ENCODE measurements around the gene RMRP.

Gene RMRP

GRCh38 chr9:35659340-35659739 is 1.5 kb upstream of the RMRP start:
- no peak for TF ChIP-seq REST (IDR thresholded peaks at IDR 0.05; ENCODE audit: insufficient replicate concordance, low read depth)
- TF ChIP-seq SPI1 (IDR thresholded peaks at IDR 0.05; ENCODE audit: borderline replicate concordance, low read depth), result no peak
- no peak for TF ChIP-seq POLR2AphosphoS5 (IDR thresholded peaks at IDR 0.05; ENCODE audit: low read depth)
- TF ChIP-seq CTCF (IDR thresholded peaks at IDR 0.05; ENCODE audit: insufficient read depth, low read length), result no peak
- Histone ChIP-seq H3K4me3 (replicated peaks; ENCODE audit: insufficient read depth, low read length) (no peak overlapping the region), H3K27ac (replicated peaks) (no peak overlapping the region), H3K27me3 (ENCODE audit: insufficient read depth, poor library complexity, severe bottlenecking) (no peaks in the 10 kb centered on the region)
- DNase-seq (ENCODE audit: low read depth in 1 of 2, low spot score in 1 of 2), result no peak

- Histone ChIP-seq H3K27me3 (ENCODE audit: insufficient read depth, poor library complexity, severe bottlenecking) (no peaks in the 10 kb centered on the region), H3K27ac (replicated peaks) (peak overlapping the region; percentile 100), H3K4me3 (replicated peaks; ENCODE audit: insufficient read depth, low read length) (peak overlapping the region; percentile 89)
- DNase-seq (ENCODE audit: low read depth in 1 of 2, low spot score in 1 of 2), result no peak
- no peak for TF ChIP-seq GABPA (IDR thresholded peaks at IDR 0.05; ENCODE audit: low read depth)
Observed at GRCh38 chr9:35658968-35659220, 1.1 kb upstream of the RMRP start.

GRCh38 chr9:35658137-35658967 is 533 bp upstream of the RMRP start, which contains the start of gene CCDC107:
Gene CCDC107 (plus strand): TSS chr9:35658292. CDS start chr9:35658380, 88 bp downstream.
- Histone ChIP-seq H3K4me3 (replicated peaks; ENCODE audit: insufficient read depth, low read length) (peak within 1 kb of the TSS; percentile 89), H3K27ac (replicated peaks) (peak within 1 kb of the TSS; percentile 100), H3K27me3 (ENCODE audit: insufficient read depth, poor library complexity, severe bottlenecking) (no peaks in the 10 kb centered on the region)
- TF ChIP-seq REST (IDR thresholded peaks at IDR 0.05; ENCODE audit: insufficient replicate concordance, low read depth) (peak; percentile 64), GABPA (IDR thresholded peaks at IDR 0.05; ENCODE audit: low read depth) (0 out of 2 replicates have a peak, but pooled peaks have one; percentile 1), POLR2AphosphoS5 (IDR thresholded peaks at IDR 0.05; ENCODE audit: low read depth) (no peak; the same call in 1 of the 2 replicates), SPI1 (IDR thresholded peaks at IDR 0.05; ENCODE audit: borderline replicate concordance, low read depth) (no peak), CTCF (IDR thresholded peaks at IDR 0.05; ENCODE audit: insufficient read depth, low read length) (no peak)
- peak; percentile 65 to 67 for DNase-seq (ENCODE audit: low read depth in 1 of 2, low spot score in 1 of 2)

- no peak for DNase-seq (ENCODE audit: low read depth in 1 of 2, low spot score in 1 of 2)
- TF ChIP-seq POLR2AphosphoS5 (IDR thresholded peaks at IDR 0.05; ENCODE audit: low read depth), result no peak
- TF ChIP-seq REST (IDR thresholded peaks at IDR 0.05; ENCODE audit: insufficient replicate concordance, low read depth), result no peak
- TF ChIP-seq CTCF (IDR thresholded peaks at IDR 0.05; ENCODE audit: insufficient read depth, low read length), result no peak
- no peak for TF ChIP-seq SPI1 (IDR thresholded peaks at IDR 0.05; ENCODE audit: borderline replicate concordance, low read depth)
- no peak for TF ChIP-seq GABPA (IDR thresholded peaks at IDR 0.05; ENCODE audit: low read depth)
- H3K27ac ChIP-seq (replicated peaks), result peak overlapping the region; percentile 100
- H3K4me3 ChIP-seq (replicated peaks; ENCODE audit: insufficient read depth, low read length), result peak overlapping the region; percentile 30
- no peaks in the 10 kb centered on the region for H3K27me3 ChIP-seq (ENCODE audit: insufficient read depth, poor library complexity, severe bottlenecking)
Observed at GRCh38 chr9:35656831-35657545, 831 bp downstream of the RMRP start.

Data from HL-60 (cell line).